GM23248 (cell line): Measurements from ENCODE around the gene CLEC18B. TPM values are rescaled to one million over a fixed set of nuclear protein-coding genes. Genes with fewer than 3 reads are reported as not detected.

Source experiments
- DNase-seq: peaks from one replicate; pipeline ENCODE4 v3.0.0-alpha.2; 2015
- H2AFZ ChIP-seq: fragments of 200-600 bp; sonication (generic); 2 replicates; pipeline ENCODE4 v1.6.1; 2016; ENCODE audit warnings: antibody characterized with exemption
- H3F3A ChIP-seq: fragments of 200-600 bp; sonication (generic); 2 replicates; pipeline ENCODE4 v1.6.1; 2016; ENCODE audit warnings: mild to moderate bottlenecking, antibody characterized with exemption, mixed run types; ENCODE audit not compliant: insufficient read depth
- H3K27ac ChIP-seq: fragments of 200-600 bp; sonication (generic); 2 replicates; pipeline ENCODE4 v1.5.1; 2016; ENCODE audit warnings: mild to moderate bottlenecking
- H3K27me3 ChIP-seq: fragments of 200-600 bp; sonication (generic); replicated peaks from 2 replicates; pipeline ENCODE4 v1.6.1; 2016; ENCODE audit warnings: mild to moderate bottlenecking; ENCODE audit not compliant: insufficient read depth
- H3K36me3 ChIP-seq: fragments of 200-600 bp; sonication (generic); 2 replicates; pipeline ENCODE4 v1.6.1; 2016; ENCODE audit warnings: low read depth, mild to moderate bottlenecking
- H3K4me1 ChIP-seq: fragments of 200-600 bp; sonication (generic); 2 replicates; pipeline ENCODE4 v1.6.1; 2016; ENCODE audit warnings: mild to moderate bottlenecking; ENCODE audit not compliant: insufficient read depth
- H3K4me2 ChIP-seq: fragments of 200-600 bp; sonication (generic); one replicate; pipeline ENCODE4 v1.6.1; 2016; ENCODE audit warnings: mild to moderate bottlenecking; ENCODE audit not compliant: unreplicated experiment
- H3K4me3 ChIP-seq: fragments of 200-600 bp; sonication (generic); 2 replicates; pipeline ENCODE4 v1.5.1; 2016; ENCODE audit warnings: mild to moderate bottlenecking
- H3K79me2 ChIP-seq: fragments of 200-600 bp; sonication (generic); 2 replicates; pipeline ENCODE4 v1.6.1; 2016; ENCODE audit warnings: mild to moderate bottlenecking; ENCODE audit not compliant: insufficient read depth
- H3K9ac ChIP-seq: fragments of 200-600 bp; sonication (generic); 2 replicates; pipeline ENCODE4 v1.6.1; 2016; ENCODE audit warnings: mild to moderate bottlenecking
- H3K9me2 ChIP-seq: fragments of 200-600 bp; sonication (generic); 2 replicates; pipeline ENCODE4 v1.6.1; 2016; ENCODE audit warnings: mixed run types, mild to moderate bottlenecking, moderate library complexity; ENCODE audit not compliant: insufficient read depth
- H3K9me3 ChIP-seq: fragments of 200-600 bp; sonication (generic); one replicate; pipeline ENCODE4 v1.6.1; 2017; ENCODE audit warnings: low read depth
- H4K20me1 ChIP-seq: fragments of 200-600 bp; sonication (generic); 2 replicates; pipeline ENCODE4 v1.6.0; 2016; ENCODE audit not compliant: insufficient read depth
- EZH2 ChIP-seq: fragments of 200-600 bp; sonication (generic); IDR thresholded peaks from 2 replicates; pipeline ENCODE4 v1.6.1; 2018; ENCODE audit warnings: antibody characterized with exemption, mild to moderate bottlenecking; ENCODE audit not compliant: insufficient read depth, poor library complexity, severe bottlenecking
- EZH2phosphoT487 ChIP-seq: fragments of 200-600 bp; sonication (generic); IDR thresholded peaks from 2 replicates; pipeline ENCODE4 v1.6.1; 2018; ENCODE audit warnings: antibody characterized with exemption, moderate library complexity, mild to moderate bottlenecking, low read depth; ENCODE audit not compliant: insufficient read depth
- WGBS, 2 experiments: methylation state at CpG; one replicate each; pipeline ENCODE4 v1.1.6; 2015 to 2017; ENCODE audit warnings: low lambda C conversion rate in 2 of 2, low coverage in 1 of 2; ENCODE audit errors: missing lambda C conversion rate in 2 of 2; 5-methylcytosine and 5-hydroxymethylcytosine counted together
- in situ Hi-C: fragments of 300-500 bp; cut with MboI; formaldehyde crosslinking; loops from 2 replicates; pipeline ENCODE4 v1.15.0; 2020
- polyA plus RNA-seq: library from polyadenylated mRNA; unstranded; fragments of >200 nt; fragmentation: Nextera tagmentation; extraction: Ambion mirVana; gene quantifications from 2 replicates; pipeline ENCODE4 v1.2.1, GENCODE V29; 2016
- total RNA-seq: library from RNA; depleted of rRNA; stranded (reverse); fragments of >200 nt; shearing (Covaris generic); gene quantifications from 2 replicates; pipeline ENCODE4 v1.2.3, GENCODE V29; 2014

The CLEC18B gene
- total and polyA plus RNA-seq, 2 experiments from 2014 or later, result 0.22 TPM; not detected in 1

GRCh38 chr16:74465851-74466685 lies 44.8 kb upstream of the CLEC18B start:
- Histone ChIP-seq H3K9me3 (no peaks in the 10 kb centered on the region), H3K79me2 (no peaks in the 10 kb centered on the region), H3K4me3 (no peak overlapping the region), H3K4me2 (no peak overlapping the region), H3K36me3 (peaks cover 47% of the 10 kb centered on the region), H3K27me3 (no peaks in the 10 kb centered on the region), H3K9me2 (no peaks in the 10 kb centered on the region), H4K20me1 (no peaks in the 10 kb centered on the region), H3F3A (no peaks in the 10 kb centered on the region), H2AFZ (no peak overlapping the region), H3K27ac (no peak overlapping the region), H3K9ac (no peak overlapping the region), H3K4me1 (no peaks in the 10 kb centered on the region)
- DNase-seq, result no peak
- WGBS, 2 experiments, result 75 to 80% methylated on average over 6 of the region's 6 CpGs
- in situ Hi-C loops, result no loop called here
- no peak for TF ChIP-seq EZH2phosphoT487
- TF ChIP-seq EZH2, result no peak

DNA sequence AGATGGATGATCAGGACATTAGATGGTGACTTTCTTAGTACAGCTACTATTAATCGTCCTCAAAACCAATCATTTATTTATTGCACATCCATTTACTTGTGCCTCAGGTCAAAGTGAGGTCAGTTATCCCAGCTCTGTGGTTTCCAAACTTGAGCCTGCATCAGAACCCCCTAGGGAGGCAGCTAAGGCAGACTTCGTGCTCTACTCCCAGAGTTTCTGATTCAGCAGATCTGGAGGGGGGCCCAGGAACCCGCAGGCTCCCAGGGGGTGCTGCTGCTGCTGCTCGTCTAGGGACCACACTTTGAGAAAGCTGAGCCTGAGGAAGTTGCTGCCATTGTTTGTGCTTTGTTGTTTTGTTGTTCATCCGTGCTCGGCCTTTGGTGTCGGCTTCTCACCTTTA lies 44.0 kb upstream of the CLEC18B start:
- in situ Hi-C loops, result no loop called here
- WGBS, 2 experiments, result 85 to 88% methylated on average over 7 of the region's 7 CpGs
- no peak for DNase-seq

GRCh38 chr16:74463888-74464287 lies 42.6 kb upstream of the CLEC18B start:
- Histone ChIP-seq H3K9ac (no peak overlapping the region), H3K4me2 (no peak overlapping the region), H3K79me2 (no peaks in the 10 kb centered on the region), H3K27me3 (no peaks in the 10 kb centered on the region), H2AFZ (no peak overlapping the region), H4K20me1 (no peaks in the 10 kb centered on the region), H3K36me3 (peaks cover 38% of the 10 kb centered on the region; the same call in 1 of the 2 replicates), H3K4me1 (no peaks in the 10 kb centered on the region), H3K9me3 (no peaks in the 10 kb centered on the region), H3K27ac (no peak overlapping the region), H3F3A (no peaks in the 10 kb centered on the region; the same call in 1 of the 2 replicates), H3K9me2 (no peaks in the 10 kb centered on the region), H3K4me3 (no peak overlapping the region)
- WGBS, 2 experiments, result 100% methylated on average over 2 of the region's 2 CpGs
- in situ Hi-C loops, result no loop called here
- no peak for DNase-seq
- no peak for TF ChIP-seq EZH2phosphoT487
- TF ChIP-seq EZH2, result no peak

More for the DNA sequence above, 44.0 kb upstream of the CLEC18B start:
- no peak overlapping the region for H3K9ac ChIP-seq
- H3K4me3 ChIP-seq, result no peak overlapping the region
- no peaks in the 10 kb centered on the region for H4K20me1 ChIP-seq
- H2AFZ ChIP-seq, result no peak overlapping the region
- H3K27me3 ChIP-seq, result no peaks in the 10 kb centered on the region
- peaks cover 47% of the 10 kb centered on the region for H3K36me3 ChIP-seq
- no peaks in the 10 kb centered on the region for H3F3A ChIP-seq
- H3K79me2 ChIP-seq, result no peaks in the 10 kb centered on the region
- H3K27ac ChIP-seq, result no peak overlapping the region
- H3K4me2 ChIP-seq, result no peak overlapping the region
- no peak for TF ChIP-seq EZH2
- no peak for TF ChIP-seq EZH2phosphoT487
- H3K4me1 ChIP-seq, result no peaks in the 10 kb centered on the region
- H3K9me3 ChIP-seq, result no peaks in the 10 kb centered on the region
- H3K9me2 ChIP-seq, result no peaks in the 10 kb centered on the region

DNA sequence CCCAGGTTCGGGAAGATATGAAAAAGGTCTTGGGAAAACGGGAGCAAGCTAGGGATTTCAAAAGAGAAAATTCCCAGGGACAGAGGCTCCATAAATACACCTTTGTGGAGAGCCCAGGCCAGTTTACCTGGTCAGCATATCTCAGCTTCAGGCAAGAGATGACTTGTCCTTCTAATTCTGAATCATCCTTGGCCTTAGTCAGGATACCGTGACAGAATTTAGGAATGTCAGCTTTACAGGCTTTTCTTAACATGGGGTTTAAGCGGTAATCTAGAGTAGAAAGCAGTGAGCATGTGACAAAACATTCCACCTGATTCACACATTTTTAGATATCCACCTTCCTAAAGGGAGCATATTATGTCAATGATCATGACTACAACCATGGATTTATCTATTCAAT lies 41.1 kb upstream of the CLEC18B start:
- 89 to 90% methylated on average over 4 of the region's 4 CpGs for WGBS, 2 experiments
- Histone ChIP-seq H3K27me3 (no peaks in the 10 kb centered on the region), H3K4me3 (no peak overlapping the region), H3F3A (peaks cover 8% of the 10 kb centered on the region), H3K79me2 (no peaks in the 10 kb centered on the region), H3K36me3 (peaks cover 44% of the 10 kb centered on the region; the same call in 1 of the 2 replicates), H3K9me2 (no peaks in the 10 kb centered on the region), H4K20me1 (no peaks in the 10 kb centered on the region), H3K4me1 (no peaks in the 10 kb centered on the region), H3K4me2 (no peak overlapping the region), H3K9me3 (no peaks in the 10 kb centered on the region), H3K9ac (no peak overlapping the region), H3K27ac (no peak overlapping the region), H2AFZ (no peak overlapping the region)
- DNase-seq, result peak; percentile 37
- in situ Hi-C loops, result no loop called here
- TF ChIP-seq EZH2phosphoT487, result no peak
